ENCODE data around the gene S100A8. TPM values are rescaled to one million over a fixed set of nuclear protein-coding genes. Genes with fewer than 3 reads are reported as not detected.

The S100A8 gene
- not detected in 2 replicates for total RNA-seq

GRCh38 chr1:153390938-153391710 is at the start of gene S100A8:
Gene S100A8 (minus strand): TSS chr1:153391073. CDS start chr1:153390535, 538 bp downstream.

GRCh38 chr1:153415850-153416570 is 25.1 kb upstream of the S100A8 start, which contains the start of gene S100A7A:
Gene S100A7A (plus strand): TSS chr1:153416520. CDS start chr1:153418083, 1,563 bp downstream.

GRCh38 chr1:153375511-153375910 is 15.4 kb downstream of the S100A8 start, which contains the start of gene S100A12:
Gene S100A12 (minus strand): TSS chr1:153375621. CDS start chr1:153374592, 1,029 bp downstream.

GRCh38 chr1:153357853-153358690 is 32.8 kb downstream of the S100A8 start, which contains the start of gene S100A9:
Gene S100A9 (plus strand): TSS chr1:153357854. CDS start chr1:153358284, 430 bp downstream.

GRCh38 chr1:153348511-153349362 is 42.1 kb downstream of the S100A8 start, which contains the start of gene PGLYRP4:
Gene PGLYRP4 (minus strand): TSS chr1:153348841. CDS start chr1:153347932, 909 bp downstream.

Other genes starting within 250 kb of the S100A8 start
- not detected in 2 replicates for gene SPRR2G, start 240.2 kb downstream of the S100A8 start, total RNA-seq
- gene LELP1, start 187.6 kb downstream of the S100A8 start, total RNA-seq = not detected in 2 replicates
- gene PRR9, start 173.5 kb downstream of the S100A8 start, total RNA-seq = not detected in 2 replicates
- not detected in 2 replicates for gene LORICRIN, start 131.4 kb downstream of the S100A8 start, total RNA-seq
- not detected in 2 replicates for gene PGLYRP3, start 78.1 kb downstream of the S100A8 start, total RNA-seq
- gene PGLYRP4, start 42.2 kb downstream of the S100A8 start, total RNA-seq = not detected in 2 replicates
- gene S100A9, start 33.2 kb downstream of the S100A8 start, total RNA-seq = not detected in 2 replicates
- gene S100A12, start 15.5 kb downstream of the S100A8 start, total RNA-seq = not detected in 2 replicates
- not detected in 2 replicates for gene S100A7A, start 25.4 kb upstream of the S100A8 start, total RNA-seq
- not detected in 2 replicates for gene S100A7, start 69.6 kb upstream of the S100A8 start, total RNA-seq
- gene S100A6, start 144.9 kb upstream of the S100A8 start, total RNA-seq = 478 and 706 TPM in 2 replicates
- 0.17 TPM in 1 of 2 replicates, not detected in the other for gene S100A5, start 149.9 kb upstream of the S100A8 start, total RNA-seq
- 18.1 and 19.9 TPM in 2 replicates for gene S100A4, start 154.7 kb upstream of the S100A8 start, total RNA-seq
- gene S100A3, start 158.2 kb upstream of the S100A8 start, total RNA-seq = 0.26 and 1.3 TPM in 2 replicates
- gene S100A2, start 174.8 kb upstream of the S100A8 start, total RNA-seq = 0.86 and 0.98 TPM in 2 replicates
- 456 and 493 TPM in 2 replicates for gene S100A16, start 222.1 kb upstream of the S100A8 start, total RNA-seq
- gene S100A14, start 225.3 kb upstream of the S100A8 start, total RNA-seq = 0.43 TPM in 1 of 2 replicates, not detected in the other
- gene S100A13, start 236.4 kb upstream of the S100A8 start, total RNA-seq = 161 and 182 TPM in 2 replicates
- not detected in 2 replicates for gene S100A1, start 237.4 kb upstream of the S100A8 start, total RNA-seq
- 23.4 and 30.3 TPM in 2 replicates for gene CHTOP, start 243.0 kb upstream of the S100A8 start, total RNA-seq